ENCODE measurements around the gene TBCEL. TPM values are rescaled to one million over a fixed set of nuclear protein-coding genes. Genes with fewer than 3 reads are reported as not detected.

Gene TBCEL
- total RNA-seq, 2 experiments from 2014 or later: 7.7 to 8.2 TPM

DNA sequence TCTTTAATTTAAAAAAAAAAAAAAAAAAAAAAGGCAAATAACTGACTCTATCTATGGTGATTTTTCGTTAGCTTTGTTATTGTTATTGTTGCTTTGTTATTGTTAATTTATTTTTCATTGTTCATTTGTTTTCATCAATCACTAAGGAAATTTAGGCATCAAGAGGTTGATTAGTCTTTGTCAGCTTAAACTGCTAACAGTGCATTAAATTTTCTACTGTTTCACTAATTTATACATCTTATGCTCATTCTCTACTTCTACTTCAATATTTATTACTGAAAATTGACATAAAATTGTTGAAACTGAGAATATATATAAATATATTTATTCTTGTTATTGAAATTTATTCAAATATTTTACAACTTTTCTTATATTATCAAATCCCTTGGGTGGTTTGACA lies 24.0 kb downstream of the TBCEL start:
- no peak overlapping the region for H3K4me3 Mint-ChIP-seq
- ChIA-PET POLR2A (interaction anchor here (0.6 kb wide), 1 partner anchor 10 kb away, joined by 5 read pairs; no protein-coding TSS in a partner anchor), CTCF (interaction anchor here (1.5 kb wide), 2 partner anchors 16 to 70 kb away, joined by 3 to 4 read pairs; no protein-coding TSS in a partner anchor)
- intact Hi-C loops (cut with DNase I, micrococcal nuclease): no loop called here
- H3K27me3 Mint-ChIP-seq: no peaks in the 10 kb centered on the region
- ATAC-seq (no peak), DNase-seq (no peak)
- H3K27ac Mint-ChIP-seq: no peak overlapping the region
- no peaks in the 10 kb centered on the region for H3K9me3 Mint-ChIP-seq (ENCODE audit: low read depth)
- H3K4me1 Mint-ChIP-seq: no peaks in the 10 kb centered on the region
- peaks cover 10% of the 10 kb centered on the region for H3K36me3 Mint-ChIP-seq (ENCODE audit: low read depth)

DNA sequence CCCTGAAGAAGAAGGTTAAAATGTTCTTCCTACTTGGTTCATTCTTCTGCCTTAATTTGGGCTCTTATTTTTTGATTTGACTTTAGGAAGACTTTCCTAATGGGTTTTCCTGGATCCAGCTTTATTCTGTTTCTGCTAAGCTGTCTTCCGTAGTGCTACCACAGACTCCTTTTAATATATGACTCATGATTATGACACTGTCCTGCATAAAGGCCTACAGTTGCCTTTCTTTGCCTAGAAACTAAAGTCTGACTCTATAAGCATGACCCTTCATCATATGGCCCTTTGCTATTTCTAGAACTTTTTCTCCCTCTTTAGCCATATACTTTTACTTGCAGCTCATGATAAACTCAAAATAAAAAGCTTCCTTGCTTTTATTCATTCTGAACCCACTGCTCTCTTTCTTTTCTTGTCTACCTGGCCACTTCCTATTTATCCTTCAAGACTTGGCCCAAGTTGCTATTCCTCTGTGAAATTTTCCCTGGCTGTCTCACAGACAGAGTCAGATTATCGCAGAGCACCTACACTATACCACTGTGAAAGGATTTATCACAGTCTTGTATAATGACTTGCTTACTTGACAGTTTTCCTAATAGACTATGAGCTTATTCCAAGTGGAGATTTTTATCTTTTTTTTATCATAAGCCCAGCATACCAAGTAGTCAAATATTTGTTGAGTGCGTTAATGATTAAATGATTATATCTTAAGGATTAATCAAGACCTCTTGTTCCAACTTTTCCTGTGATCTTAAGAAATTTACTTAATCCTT lies 24.7 kb downstream of the TBCEL start:
- no peak overlapping the region for H3K27ac Mint-ChIP-seq
- DNase-seq: no peak
- POLR2A ChIA-PET: interaction anchor here (0.6 kb wide), 2 partner anchors 10 to 241 kb away, joined by 3 to 5 read pairs; no protein-coding TSS in a partner anchor

DNA sequence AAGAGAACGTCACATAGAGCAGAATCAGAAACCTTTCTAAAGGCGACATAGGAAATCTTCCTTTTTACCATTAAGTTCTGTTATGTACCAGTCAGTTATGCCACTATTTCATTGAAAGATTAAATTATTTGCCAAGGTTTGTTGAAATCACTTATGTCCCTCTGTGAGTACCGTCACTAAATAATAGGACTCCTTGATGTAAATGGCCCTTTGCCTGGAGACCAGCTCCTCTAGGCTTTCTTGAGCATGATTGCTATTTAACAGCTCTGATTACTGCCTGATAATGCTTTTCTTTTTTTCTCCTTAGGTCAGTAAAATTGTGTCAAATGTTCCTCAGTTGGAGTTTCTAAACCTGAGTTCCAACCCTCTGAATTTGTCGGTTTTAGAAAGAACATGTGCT lies 29.3 kb downstream of the TBCEL start:
- ChIA-PET CTCF (interaction anchor here (1.1 to 1.6 kb wide), 3 partner anchors 9 to 35 kb away, joined by 3 to 5 read pairs (median 3); no protein-coding TSS in a partner anchor), POLR2A (no interaction called here)
- Mint-ChIP-seq H3K27me3 (no peaks in the 10 kb centered on the region), H3K27ac (no peak overlapping the region), H3K4me1 (no peaks in the 10 kb centered on the region), H3K9me3 (ENCODE audit: low read depth) (no peaks in the 10 kb centered on the region), H3K4me3 (no peak overlapping the region), H3K36me3 (ENCODE audit: low read depth) (peaks cover 24% of the 10 kb centered on the region)
- DNase-seq (no peak), ATAC-seq (no peak)
- intact Hi-C loops (cut with DNase I, micrococcal nuclease): no loop called here

More for the DNA sequence above, 24.7 kb downstream of the TBCEL start:
- H3K9me3 Mint-ChIP-seq (ENCODE audit: low read depth): no peaks in the 10 kb centered on the region
- CTCF ChIA-PET: interaction anchor here (0.7 to 1.5 kb wide), 4 partner anchors 8 to 71 kb away, joined by 3 to 4 read pairs (median 4); no protein-coding TSS in a partner anchor
- H3K4me3 Mint-ChIP-seq: no peak overlapping the region
- H3K4me1 Mint-ChIP-seq: no peaks in the 10 kb centered on the region
- intact Hi-C loops (cut with DNase I, micrococcal nuclease): no loop called here
- no peaks in the 10 kb centered on the region for H3K27me3 Mint-ChIP-seq
- peaks cover 18% of the 10 kb centered on the region for H3K36me3 Mint-ChIP-seq (ENCODE audit: low read depth)
- no peak for ATAC-seq

DNA sequence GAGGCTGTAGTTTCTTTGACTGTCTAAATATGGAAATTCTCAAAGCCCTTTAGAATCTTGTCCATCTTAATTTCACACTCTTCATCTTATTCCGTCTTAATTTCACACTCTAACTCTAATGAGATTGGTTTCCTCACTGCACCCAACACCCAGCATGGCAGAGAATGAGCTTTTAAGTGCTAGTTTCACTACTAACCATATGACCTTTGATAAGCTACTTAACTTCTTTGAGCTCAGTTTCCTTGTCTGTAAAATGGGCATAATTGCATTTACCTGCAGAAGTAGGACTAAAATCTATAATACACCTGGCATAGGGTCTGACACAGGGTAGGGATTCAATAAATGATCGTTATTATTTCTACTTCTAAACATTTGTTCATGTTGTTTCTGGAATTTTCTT lies 30.4 kb downstream of the TBCEL start:
- H3K36me3 Mint-ChIP-seq (ENCODE audit: low read depth): peaks cover 28% of the 10 kb centered on the region
- no peak for ATAC-seq
- no peak overlapping the region for H3K4me3 Mint-ChIP-seq
- H3K27ac Mint-ChIP-seq: no peak overlapping the region
- H3K9me3 Mint-ChIP-seq (ENCODE audit: low read depth): no peaks in the 10 kb centered on the region
- DNase-seq: no peak
- CTCF ChIA-PET: interaction anchor here (0.5 to 1.2 kb wide), 2 partner anchors 10 to 208 kb away, joined by 3 to 4 read pairs; no protein-coding TSS in a partner anchor
- H3K4me1 Mint-ChIP-seq: no peaks in the 10 kb centered on the region
- POLR2A ChIA-PET: interaction anchor here (0.6 kb wide), 1 partner anchor 138 kb away, joined by 9 read pairs; no protein-coding TSS in a partner anchor
- intact Hi-C loops (cut with DNase I, micrococcal nuclease): no loop called here
- H3K27me3 Mint-ChIP-seq: no peaks in the 10 kb centered on the region

DNA sequence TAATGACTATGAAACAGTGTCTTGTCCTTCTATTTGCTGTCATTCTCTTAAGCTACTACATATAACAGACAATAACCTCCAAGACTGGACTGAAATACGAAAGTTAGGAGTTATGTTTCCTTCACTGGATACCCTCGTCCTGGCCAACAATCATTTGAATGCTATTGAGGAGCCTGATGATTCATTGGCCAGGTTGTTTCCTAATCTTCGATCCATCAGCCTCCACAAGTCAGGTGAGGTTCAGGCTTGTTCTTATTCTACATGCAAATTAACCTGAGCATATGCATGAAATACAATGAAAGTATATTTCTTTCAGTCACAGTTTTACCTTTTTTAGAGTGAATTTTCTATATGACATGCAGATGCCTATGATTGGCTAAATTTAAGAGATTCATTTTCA lies 31.2 kb downstream of the TBCEL start:
- ATAC-seq (no peak), DNase-seq (no peak)
- Mint-ChIP-seq H3K27ac (no peak overlapping the region), H3K27me3 (no peaks in the 10 kb centered on the region), H3K36me3 (ENCODE audit: low read depth) (peaks cover 29% of the 10 kb centered on the region), H3K9me3 (ENCODE audit: low read depth) (no peaks in the 10 kb centered on the region), H3K4me3 (no peak overlapping the region), H3K4me1 (no peaks in the 10 kb centered on the region)
- ChIA-PET POLR2A (no interaction called here), CTCF (interaction anchor here (1.2 to 1.4 kb wide), 2 partner anchors 10 to 151 kb away, joined by 4 read pairs; no protein-coding TSS in a partner anchor)
- intact Hi-C loops (cut with DNase I, micrococcal nuclease): no loop called here

DNA sequence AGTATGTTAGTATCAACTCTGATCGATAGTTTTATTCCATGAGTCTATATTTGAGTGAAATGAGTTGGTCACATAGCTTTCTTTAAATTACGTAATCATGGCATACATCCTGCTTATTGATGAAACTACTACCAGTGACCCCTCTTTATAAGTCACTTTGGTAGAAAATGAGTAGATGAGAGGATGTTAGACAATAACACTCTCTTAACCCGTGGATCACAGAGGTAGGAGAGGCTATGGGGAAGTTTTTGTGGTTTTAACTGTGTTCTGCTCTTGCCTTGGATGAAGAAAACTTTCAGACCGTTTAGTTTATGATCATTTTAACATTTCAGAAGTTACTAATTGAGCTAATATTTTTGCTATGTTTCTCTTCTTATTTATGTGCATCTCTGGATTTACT lies 34.0 kb downstream of the TBCEL start:
- Mint-ChIP-seq H3K27me3 (no peaks in the 10 kb centered on the region), H3K4me1 (no peaks in the 10 kb centered on the region), H3K4me3 (no peak overlapping the region), H3K27ac (no peak overlapping the region), H3K9me3 (ENCODE audit: low read depth) (no peaks in the 10 kb centered on the region), H3K36me3 (ENCODE audit: low read depth) (peaks cover 30% of the 10 kb centered on the region)
- intact Hi-C loops (cut with DNase I, micrococcal nuclease): no loop called here
- ChIA-PET CTCF (interaction anchor here (0.5 to 2.0 kb wide), 5 partner anchors 9 to 73 kb away, joined by 3 to 8 read pairs (median 3); no protein-coding TSS in a partner anchor), POLR2A (interaction anchor here (0.6 kb wide), 1 partner anchor 10 kb away, joined by 5 read pairs; no protein-coding TSS in a partner anchor)
- DNase-seq: no peak
- ATAC-seq: no peak

DNA sequence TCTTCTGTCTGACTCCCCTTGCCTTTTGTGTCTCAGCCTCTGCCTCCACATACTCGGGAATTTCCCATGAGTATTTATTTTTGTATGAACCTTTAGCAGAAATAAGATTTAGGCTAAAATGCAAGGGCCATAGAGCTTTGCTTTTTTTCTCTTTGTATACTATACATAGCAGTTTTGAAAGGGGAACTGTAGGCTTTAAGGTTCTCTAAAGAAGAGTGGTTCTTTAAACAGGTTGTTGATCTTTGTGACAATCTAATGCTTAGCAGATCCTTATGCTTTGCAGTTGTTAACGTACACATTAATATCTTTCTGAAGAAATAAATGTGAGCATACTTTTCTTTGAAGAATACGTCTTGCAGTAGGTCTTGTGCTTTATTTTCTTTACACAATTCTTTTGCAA lies 35.0 kb downstream of the TBCEL start:
- CTCF ChIA-PET: interaction anchor here (1.5 kb wide), 1 partner anchor 19 kb away, joined by 3 read pairs; no protein-coding TSS in a partner anchor
- POLR2A ChIA-PET: no interaction called here
- Mint-ChIP-seq H3K27me3 (no peaks in the 10 kb centered on the region), H3K9me3 (ENCODE audit: low read depth) (no peaks in the 10 kb centered on the region), H3K4me3 (no peak overlapping the region), H3K4me1 (no peaks in the 10 kb centered on the region), H3K27ac (no peak overlapping the region), H3K36me3 (ENCODE audit: low read depth) (peaks cover 27% of the 10 kb centered on the region)
- intact Hi-C loops (cut with DNase I, micrococcal nuclease): no loop called here
- DNase-seq (no peak), ATAC-seq (no peak)

DNA sequence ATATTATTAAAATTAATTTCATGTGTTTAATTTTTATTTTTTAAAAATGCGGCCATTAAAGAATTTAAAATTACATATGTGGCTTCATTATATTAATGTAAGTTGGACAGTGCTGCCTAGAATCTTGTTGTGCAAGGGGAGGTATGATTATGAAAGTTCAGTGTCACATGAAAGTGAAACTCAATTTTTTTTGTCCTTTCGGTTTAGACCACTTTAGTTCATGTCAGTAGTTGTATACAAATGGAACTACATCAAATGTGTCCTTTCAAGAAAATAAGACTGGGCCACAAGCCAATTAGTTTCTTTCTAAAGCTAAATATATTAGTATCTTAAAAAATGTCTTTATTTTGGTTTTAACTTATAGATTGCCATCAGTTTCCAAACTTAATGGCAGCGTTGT lies 35.7 kb downstream of the TBCEL start:
- DNase-seq (no peak), ATAC-seq (no peak)
- Mint-ChIP-seq H3K27ac (no peak overlapping the region), H3K4me1 (no peaks in the 10 kb centered on the region), H3K27me3 (no peaks in the 10 kb centered on the region), H3K36me3 (ENCODE audit: low read depth) (peaks cover 25% of the 10 kb centered on the region), H3K9me3 (ENCODE audit: low read depth) (no peaks in the 10 kb centered on the region), H3K4me3 (no peak overlapping the region)
- CTCF ChIA-PET: interaction anchor here (0.7 kb wide), 1 partner anchor 1246 kb away, joined by 3 read pairs; no protein-coding TSS in a partner anchor
- POLR2A ChIA-PET: no interaction called here
- intact Hi-C loops (cut with DNase I, micrococcal nuclease): no loop called here

DNA sequence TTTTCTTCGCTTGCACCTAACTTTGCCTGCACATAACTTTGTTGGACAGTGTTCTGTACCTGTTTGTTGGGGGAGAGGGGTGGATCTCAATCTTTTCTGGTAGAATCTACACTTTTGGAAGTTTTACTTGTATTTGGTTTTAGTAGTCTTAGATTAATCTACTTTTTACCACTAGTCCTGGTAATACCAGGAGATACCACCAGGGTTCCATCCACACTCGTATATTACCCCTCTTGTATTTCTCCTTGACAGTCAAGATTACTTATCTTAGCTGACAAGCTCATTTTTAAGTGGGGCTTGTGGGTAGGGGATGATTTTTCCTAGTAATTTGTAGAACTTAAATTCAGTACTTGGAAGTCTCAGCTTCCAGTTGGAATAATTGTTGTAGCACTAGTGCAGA lies 39.8 kb downstream of the TBCEL start:
- no peaks in the 10 kb centered on the region for H3K27me3 Mint-ChIP-seq
- H3K4me1 Mint-ChIP-seq: no peaks in the 10 kb centered on the region
- H3K4me3 Mint-ChIP-seq: no peak overlapping the region
- intact Hi-C loops (cut with DNase I, micrococcal nuclease): no loop called here
- DNase-seq: peak; percentile 3
- no peak overlapping the region for H3K27ac Mint-ChIP-seq
- no peaks in the 10 kb centered on the region for H3K9me3 Mint-ChIP-seq (ENCODE audit: low read depth)
- ChIA-PET POLR2A (no interaction called here), CTCF (interaction anchor here (0.5 to 1.7 kb wide), 4 partner anchors 9 to 1526 kb away, joined by 3 to 4 read pairs (median 4); no protein-coding TSS in a partner anchor)
- H3K36me3 Mint-ChIP-seq (ENCODE audit: low read depth): peaks cover 20% of the 10 kb centered on the region
- no peak for ATAC-seq

DNA sequence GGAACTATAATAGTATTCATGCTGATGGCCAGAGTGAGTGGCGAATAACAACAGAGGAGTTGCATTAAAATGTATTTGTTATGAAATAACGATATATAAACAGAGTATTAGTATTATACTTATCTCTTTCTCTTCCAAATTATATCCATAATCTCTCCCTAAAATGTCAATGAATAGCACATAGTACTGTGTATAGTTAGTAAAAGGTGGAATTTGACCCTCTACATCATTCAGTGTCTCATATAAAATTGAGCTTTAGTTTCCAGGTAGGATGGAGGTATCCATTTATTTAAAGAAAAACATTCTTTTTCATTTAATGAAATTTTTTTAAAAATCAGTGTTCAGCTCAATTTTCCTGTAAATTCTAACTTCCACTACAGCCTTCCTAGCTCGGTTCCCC lies 42.7 kb downstream of the TBCEL start:
- ChIA-PET POLR2A (no interaction called here), CTCF (interaction anchor here (0.8 to 1.9 kb wide), 3 partner anchors 9 to 27 kb away, joined by 3 to 8 read pairs (median 3); no protein-coding TSS in a partner anchor)
- DNase-seq (no peak), ATAC-seq (no peak)
- Mint-ChIP-seq H3K4me3 (no peak overlapping the region), H3K27me3 (no peaks in the 10 kb centered on the region), H3K36me3 (ENCODE audit: low read depth) (peaks cover 31% of the 10 kb centered on the region), H3K9me3 (ENCODE audit: low read depth) (peaks cover 3% of the 10 kb centered on the region), H3K27ac (no peak overlapping the region), H3K4me1 (no peaks in the 10 kb centered on the region)
- intact Hi-C loops (cut with DNase I, micrococcal nuclease): no loop called here

DNA sequence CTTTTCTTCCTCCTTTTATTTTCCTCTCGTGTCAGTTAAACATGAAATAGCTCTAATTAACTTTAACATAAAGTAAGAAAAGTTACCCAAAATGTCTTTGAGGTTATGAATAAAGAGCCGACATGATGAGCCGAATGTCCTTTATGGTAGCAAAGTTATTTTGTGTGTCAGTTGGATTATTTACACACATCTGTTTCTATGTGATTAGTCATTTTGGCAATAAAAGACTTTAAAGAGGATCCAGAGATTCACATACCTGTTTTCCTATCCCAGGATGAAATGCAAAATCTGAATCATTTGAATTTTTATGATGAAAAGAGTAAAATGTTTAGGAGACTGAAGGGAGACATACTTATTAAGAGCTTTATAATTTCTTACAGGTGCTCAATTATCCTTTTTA lies 43.1 kb downstream of the TBCEL start:
- intact Hi-C loops (cut with DNase I, micrococcal nuclease): no loop called here
- Mint-ChIP-seq H3K4me1 (no peaks in the 10 kb centered on the region), H3K9me3 (ENCODE audit: low read depth) (peaks cover 3% of the 10 kb centered on the region), H3K27me3 (no peaks in the 10 kb centered on the region), H3K27ac (no peak overlapping the region), H3K36me3 (ENCODE audit: low read depth) (peaks cover 33% of the 10 kb centered on the region), H3K4me3 (no peak overlapping the region)
- DNase-seq: no peak
- no peak for ATAC-seq
- POLR2A ChIA-PET: no interaction called here
- CTCF ChIA-PET: interaction anchor here (0.5 to 1.9 kb wide), 4 partner anchors 9 to 1730 kb away, joined by 3 to 8 read pairs (median 3); no protein-coding TSS in a partner anchor

Data from activated CD4-positive, alpha-beta T cell treated with anti-CD3 and anti-CD28 coated beads for 36 hours (primary cell).